NCI-H524 treated with DMSO at 0.1 percent for 48 hours (cell line): ENCODE data around the gene MRPL37.
"Not testable (repeated sequence)": the region's sequence is repeated elsewhere in the genome, so short reads cannot be mapped to it uniquely, and the experiment has no call there.

ENCODE experiments used
- DNase-seq: peaks from one replicate; lab custom pipeline; 2025; lab: John Stamatoyannopoulos, UW

The MRPL37 gene

GRCh38 chr1:54220004-54220811 is 20.2 kb downstream of the MRPL37 start:
- DNase-seq: peak; percentile 48

- DNase-seq: no peak
These were observed 21.3 kb downstream of the MRPL37 start for GRCh38 chr1:54221113-54221834.

DNA sequence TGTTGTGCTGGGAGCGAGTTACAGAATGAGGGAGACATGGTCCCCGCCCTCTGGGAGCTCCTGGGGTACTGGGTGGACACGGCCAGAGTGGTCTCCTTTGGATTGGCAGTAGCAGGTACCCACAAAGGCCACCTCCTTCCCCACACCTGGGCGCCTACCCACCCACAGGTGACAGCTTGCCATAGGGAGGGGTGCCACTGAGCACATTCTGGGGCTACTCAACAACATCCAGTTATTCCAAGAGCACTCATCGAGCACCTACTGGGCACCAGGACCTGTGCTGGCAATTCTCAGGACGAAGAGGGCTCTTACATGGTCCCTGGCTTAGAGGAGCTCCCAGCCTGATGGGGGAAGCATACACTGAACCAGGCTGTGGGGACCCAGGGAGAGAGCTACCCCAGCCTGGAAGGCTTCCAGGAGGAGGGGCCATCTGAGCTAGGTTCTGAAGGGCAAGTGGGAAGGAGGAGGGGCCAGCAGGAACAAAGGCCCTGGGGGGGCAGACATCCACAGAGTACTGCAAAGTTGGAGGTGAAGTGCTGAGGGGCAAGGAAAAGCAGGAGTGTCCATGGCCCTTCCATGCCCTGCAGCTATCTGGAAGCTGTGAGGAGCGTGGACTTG is 22.0 kb downstream of the MRPL37 start:
- no peak for DNase-seq

DNA sequence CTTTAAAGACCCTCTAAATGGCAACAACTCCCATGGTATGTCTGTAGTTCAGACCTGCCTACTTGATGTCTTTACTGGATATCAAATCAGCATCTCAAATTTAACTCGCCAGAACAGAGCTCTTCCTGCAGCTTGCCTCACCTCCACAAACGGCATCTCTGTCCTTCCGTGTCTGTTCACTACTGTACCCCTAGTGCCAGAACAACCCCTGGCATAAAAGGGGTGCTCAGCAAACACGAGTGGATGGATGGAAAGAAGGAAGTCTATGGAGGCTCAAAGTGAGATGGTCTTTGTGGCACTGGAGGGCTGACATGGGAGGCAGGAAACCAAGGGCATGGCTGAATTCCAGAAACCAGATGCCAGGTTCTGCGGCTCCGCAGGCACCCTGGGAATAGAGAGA is 22.7 kb downstream of the MRPL37 start:
- DNase-seq: no peak

- no peak for DNase-seq
These were observed 23.7 kb downstream of the MRPL37 start for GRCh38 chr1:54223441-54224202.

GRCh38 chr1:54224233-54224632 is 24.3 kb downstream of the MRPL37 start:
- DNase-seq: no peak

GRCh38 chr1:54225378-54225777 is 25.4 kb downstream of the MRPL37 start:
- no peak for DNase-seq

DNA sequence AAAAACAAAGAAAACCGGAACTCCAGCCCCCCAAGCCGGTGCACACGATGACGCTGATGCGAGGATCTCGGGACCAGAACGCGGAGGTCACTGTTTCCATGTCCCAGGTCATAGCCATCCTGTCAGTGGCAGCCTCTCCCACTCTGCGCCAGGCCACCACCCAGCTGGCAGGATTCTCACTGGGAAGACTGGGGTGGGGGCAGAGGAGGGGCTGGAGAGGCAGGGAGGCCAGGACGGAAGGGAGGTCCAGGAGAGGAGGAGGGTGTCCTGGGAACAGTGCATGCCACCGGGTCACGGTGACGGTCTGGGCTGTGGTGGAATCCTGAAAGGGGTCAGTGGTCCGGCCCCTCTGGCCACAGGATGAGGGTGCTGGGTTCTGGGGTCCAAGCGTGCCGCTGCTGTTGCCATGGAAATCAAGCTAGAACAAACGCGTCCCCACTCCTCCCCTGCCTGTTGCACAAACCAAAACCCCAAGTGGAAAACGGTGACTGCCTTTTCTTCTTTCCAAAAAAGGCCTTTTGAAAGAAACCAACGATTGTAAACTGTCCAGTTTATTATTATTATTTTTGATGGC is 26.1 kb downstream of the MRPL37 start:
- DNase-seq: no peak

GRCh38 chr1:54227091-54227602 is 27.2 kb downstream of the MRPL37 start:
- peak; percentile 9 for DNase-seq

- DNase-seq: no peak
These were observed 27.9 kb downstream of the MRPL37 start for GRCh38 chr1:54227891-54228310.

DNA sequence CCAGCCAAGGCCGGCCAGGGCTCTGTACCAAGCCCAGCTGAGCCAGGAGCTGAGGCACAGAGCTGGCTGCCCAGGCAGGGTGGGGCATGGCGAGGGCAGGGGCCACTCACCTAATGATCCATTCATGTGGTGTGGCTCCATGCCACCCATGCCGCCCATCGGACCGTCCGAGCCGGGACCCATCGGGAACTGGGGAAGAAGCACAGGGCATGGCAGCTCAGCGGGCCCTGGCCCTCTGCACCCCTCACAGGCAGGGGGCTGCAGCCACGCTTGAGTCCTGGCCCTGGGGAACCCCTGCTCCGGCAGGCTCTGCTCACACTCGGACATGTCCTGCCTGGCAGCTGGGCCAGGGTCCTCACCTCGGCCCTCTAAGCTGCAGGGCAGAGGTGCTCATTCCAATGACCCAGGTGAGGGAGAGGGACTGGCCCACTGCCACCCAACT is 28.7 kb downstream of the MRPL37 start:
- DNase-seq: no peak

DNA sequence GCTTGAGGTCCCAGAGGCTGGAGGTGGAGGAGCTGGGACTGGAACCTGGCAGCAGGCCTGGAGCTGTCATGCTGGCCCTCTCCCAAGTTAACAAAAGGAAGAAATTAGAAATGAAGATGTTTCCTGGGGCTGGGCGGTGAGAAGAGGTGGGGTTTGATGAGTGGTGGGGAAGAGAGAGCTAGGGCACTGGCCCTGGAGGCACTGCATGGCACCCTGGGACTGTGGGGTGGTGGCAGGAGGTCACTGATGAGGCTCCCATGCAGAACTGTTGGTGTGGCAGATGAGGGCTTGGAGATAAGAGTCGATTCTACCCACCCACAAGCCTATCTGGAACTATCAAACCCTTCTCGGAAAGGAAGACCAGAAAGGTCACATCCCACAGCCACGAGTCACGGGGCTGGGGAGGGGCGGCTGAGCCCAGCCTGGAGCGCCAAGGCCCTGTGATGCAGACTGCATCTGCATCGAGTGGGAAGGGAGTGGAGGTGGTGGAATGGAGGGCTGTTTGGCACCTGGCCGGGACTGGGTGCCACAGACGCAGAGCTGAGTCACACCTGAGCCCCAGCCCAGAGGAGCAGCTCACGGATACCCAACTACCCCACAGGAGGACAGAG is 29.4 kb downstream of the MRPL37 start:
- no peak for DNase-seq

DNA sequence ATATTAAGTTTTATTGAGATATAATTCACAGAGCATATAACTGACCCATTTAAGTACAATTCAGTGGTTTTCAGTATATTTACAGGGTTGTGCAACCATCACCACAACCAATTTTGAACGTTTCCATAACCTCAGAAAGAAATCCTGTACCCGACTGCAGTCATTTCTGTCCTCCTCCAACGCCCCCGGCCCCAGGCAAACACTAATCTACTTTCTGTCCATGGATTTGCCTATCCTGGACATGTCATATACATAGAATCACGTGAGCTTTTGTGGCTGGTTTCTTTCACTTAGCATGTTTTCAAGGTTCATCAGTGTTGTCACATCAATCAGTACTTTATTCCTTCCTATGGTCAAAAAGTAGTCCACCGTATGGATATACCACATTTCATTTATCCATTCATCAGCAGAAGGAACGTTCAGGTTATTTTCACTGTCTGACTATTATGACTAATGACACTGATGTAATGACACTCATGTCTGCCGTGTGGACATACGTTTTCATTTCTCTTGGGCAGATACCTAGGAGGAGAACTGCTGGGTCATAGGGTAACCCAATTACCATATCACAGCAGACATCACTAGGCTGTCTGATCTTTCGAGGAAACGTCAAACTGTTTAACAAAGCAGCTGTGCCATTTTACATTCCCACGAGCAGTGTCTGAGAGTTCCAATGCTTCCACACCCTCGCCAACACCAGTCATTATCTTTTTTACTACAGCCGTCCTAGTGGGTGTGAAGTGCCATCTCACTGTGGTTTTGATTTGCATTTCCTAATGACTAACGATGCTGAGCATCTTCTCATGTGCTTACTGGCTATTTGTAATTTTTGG is 30.8 kb downstream of the MRPL37 start:
- no peak for DNase-seq

- not testable (repeated sequence) for DNase-seq
These were observed 33.2 kb downstream of the MRPL37 start for GRCh38 chr1:54233196-54233595.

DNA sequence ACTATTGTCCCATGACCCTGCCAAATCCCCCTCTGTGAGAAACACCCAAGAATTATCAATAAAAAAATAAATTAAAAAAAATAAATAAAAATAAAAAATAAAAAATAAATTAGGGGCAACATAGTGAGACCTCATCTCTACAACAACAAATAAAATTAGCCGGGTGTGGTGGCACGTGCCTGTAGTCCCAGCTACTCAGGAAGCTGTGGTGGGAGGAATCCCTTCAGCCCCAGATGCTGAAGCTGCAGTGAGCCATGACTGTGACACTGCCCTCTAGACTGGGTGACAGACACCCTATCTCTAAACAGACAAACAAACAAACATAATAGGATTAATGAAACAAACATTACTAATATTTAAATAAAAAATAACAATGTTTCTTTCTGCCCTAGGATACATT is 34.3 kb downstream of the MRPL37 start:
- no peak for DNase-seq

GRCh38 chr1:54237586-54237985 is 37.6 kb downstream of the MRPL37 start:
- no peak for DNase-seq

- DNase-seq: no peak
These were observed 38.5 kb downstream of the MRPL37 start for GRCh38 chr1:54238353-54239034.

DNA sequence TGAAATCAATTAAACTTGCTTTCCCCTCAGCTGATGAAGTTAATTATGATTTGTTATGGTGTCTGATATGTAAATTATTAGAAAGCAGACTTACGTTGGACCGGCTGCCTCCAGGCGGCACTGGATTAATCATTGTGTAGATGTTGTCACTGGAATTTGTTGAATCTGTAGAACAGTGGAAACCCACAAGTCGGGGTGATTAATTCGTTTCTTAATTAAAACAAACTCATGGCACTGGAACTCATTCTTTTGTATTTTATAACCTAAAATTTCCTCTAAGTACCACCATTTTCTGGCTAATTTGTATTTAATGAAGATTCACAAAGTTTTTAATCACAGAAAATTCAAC is 39.0 kb downstream of the MRPL37 start:
- DNase-seq: no peak

DNA sequence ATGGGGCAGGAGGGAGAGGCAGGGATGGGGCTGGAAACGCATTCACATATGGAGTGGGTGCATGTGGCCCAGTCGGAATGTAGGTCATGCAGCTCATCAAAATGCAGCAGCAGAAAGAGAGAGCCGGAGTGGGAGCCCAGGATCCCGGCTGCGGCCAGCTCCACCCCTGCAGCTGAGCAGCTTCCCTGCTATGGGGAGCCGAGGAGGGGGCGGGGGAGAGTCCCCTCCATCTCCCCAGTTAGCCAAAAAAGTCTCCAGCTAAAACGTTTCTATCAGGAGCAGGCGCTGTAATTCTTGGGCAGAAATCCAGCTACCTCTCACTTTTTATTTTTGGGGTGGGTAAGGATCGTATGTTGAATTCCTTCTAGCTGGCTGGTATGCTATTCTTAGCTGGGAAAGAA is 39.7 kb downstream of the MRPL37 start:
- DNase-seq: no peak
